Measurements from ENCODE around the gene CDH4.
"Not testable (repeated sequence)": the region's sequence is repeated elsewhere in the genome, so short reads cannot be mapped to it uniquely, and the experiment has no call there.

CDH4 gene

GRCh38 chr20:61982191-61982950, 730.3 kb downstream of the CDH4 start:
- no peak for TF ChIP-seq CTCF (IDR thresholded peaks at IDR 0.05)
- no peak for TF ChIP-seq ZFX (IDR thresholded peaks at IDR 0.05; ENCODE audit: borderline replicate concordance)
- no peak overlapping the region for H3K27ac ChIP-seq

GRCh38 chr20:61982951-61983315, 730.9 kb downstream of the CDH4 start:
- no peak overlapping the region for H3K27ac ChIP-seq
- TF ChIP-seq ZFX (IDR thresholded peaks at IDR 0.05; ENCODE audit: borderline replicate concordance), result no peak
- TF ChIP-seq CTCF (IDR thresholded peaks at IDR 0.05), result no peak

- TF ChIP-seq CTCF (IDR thresholded peaks at IDR 0.05), result no peak
- no peak for TF ChIP-seq ZFX (IDR thresholded peaks at IDR 0.05; ENCODE audit: borderline replicate concordance)
Measured at GRCh38 chr20:61983965-61984364, 731.9 kb downstream of the CDH4 start.

GRCh38 chr20:61984431-61984830, 732.4 kb downstream of the CDH4 start:
- not testable (repeated sequence) for H3K27ac ChIP-seq

More at GRCh38 chr20:61983965-61984364, 731.9 kb downstream of the CDH4 start:
- no peak overlapping the region for H3K27ac ChIP-seq

- no peak for TF ChIP-seq ZFX (IDR thresholded peaks at IDR 0.05; ENCODE audit: borderline replicate concordance)
- TF ChIP-seq CTCF (IDR thresholded peaks at IDR 0.05), result no peak
- no peak overlapping the region for H3K27ac ChIP-seq
Measured at GRCh38 chr20:61985096-61985495, 733.0 kb downstream of the CDH4 start.

GRCh38 chr20:61986762-61987321, 734.8 kb downstream of the CDH4 start:
- TF ChIP-seq ZFX (IDR thresholded peaks at IDR 0.05; ENCODE audit: borderline replicate concordance), result no peak
- TF ChIP-seq CTCF (IDR thresholded peaks at IDR 0.05), result no peak

GRCh38 chr20:61988665-61989064, 736.6 kb downstream of the CDH4 start:
- H3K27ac ChIP-seq, result no peak overlapping the region
- TF ChIP-seq ZFX (IDR thresholded peaks at IDR 0.05; ENCODE audit: borderline replicate concordance), result no peak
- TF ChIP-seq CTCF (IDR thresholded peaks at IDR 0.05), result no peak

More at GRCh38 chr20:61986762-61987321, 734.8 kb downstream of the CDH4 start:
- H3K27ac ChIP-seq, result no peak overlapping the region
